ENCODE measurements around the gene TANC1. TPM values are rescaled to one million over a fixed set of nuclear protein-coding genes. Genes with fewer than 3 reads are reported as not detected.

Gene TANC1
- total and polyA plus RNA-seq, 11 donors = 26.6 to 91.1 (median 68.8) TPM

DNA sequence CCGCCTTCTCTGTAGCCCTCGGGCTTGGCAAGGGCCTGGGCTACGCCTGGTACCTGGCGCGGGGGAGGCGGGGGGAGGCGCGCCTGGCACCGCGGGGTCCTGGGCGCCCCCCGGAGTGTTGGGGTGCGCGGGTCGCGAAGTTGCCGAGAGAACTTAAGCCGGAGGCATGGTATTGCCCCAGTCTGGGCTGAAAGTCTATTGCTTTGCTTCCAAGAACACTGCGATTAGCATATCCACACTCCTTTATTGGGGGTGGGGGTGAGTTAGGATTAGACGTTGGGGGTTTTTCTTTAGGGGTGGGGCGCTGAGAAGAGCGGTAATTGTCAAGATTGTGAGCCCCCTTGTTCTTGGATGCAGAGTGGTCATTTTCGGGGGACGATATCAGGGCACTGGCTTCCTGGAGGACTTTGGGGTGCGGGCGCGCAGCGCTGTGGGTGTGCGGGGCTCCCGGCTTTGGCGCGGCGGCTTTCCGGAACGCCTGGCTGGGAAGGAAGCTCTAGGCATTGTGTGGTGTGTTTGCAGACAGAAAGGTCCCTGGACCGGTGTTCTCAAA is 798 bp downstream of the TANC1 start:
- 0 to 1% (median 1%) methylated on average over 16 to 36 of the region's 36 CpGs for WGBS, 4 donors
- H3K27ac ChIP-seq = peak overlapping the region; percentile 90 to 97 (median 94)
- no peaks in the 10 kb centered on the region for H3K9me3 ChIP-seq
- ATAC-seq (peak in 2 of 4 donors; percentile 14), DNase-seq (no peak)
- H3K4me3 ChIP-seq = peak overlapping the region; percentile 64 to 93 (median 86)
- H3K4me1 ChIP-seq = peaks cover 0 to 70% (median 39%) of the 10 kb centered on the region in 12 donors
- H3K27me3 ChIP-seq = peaks cover 0 to 12% (median 0%) of the 10 kb centered on the region in 9 donors
- TF ChIP-seq, protein P1, sequence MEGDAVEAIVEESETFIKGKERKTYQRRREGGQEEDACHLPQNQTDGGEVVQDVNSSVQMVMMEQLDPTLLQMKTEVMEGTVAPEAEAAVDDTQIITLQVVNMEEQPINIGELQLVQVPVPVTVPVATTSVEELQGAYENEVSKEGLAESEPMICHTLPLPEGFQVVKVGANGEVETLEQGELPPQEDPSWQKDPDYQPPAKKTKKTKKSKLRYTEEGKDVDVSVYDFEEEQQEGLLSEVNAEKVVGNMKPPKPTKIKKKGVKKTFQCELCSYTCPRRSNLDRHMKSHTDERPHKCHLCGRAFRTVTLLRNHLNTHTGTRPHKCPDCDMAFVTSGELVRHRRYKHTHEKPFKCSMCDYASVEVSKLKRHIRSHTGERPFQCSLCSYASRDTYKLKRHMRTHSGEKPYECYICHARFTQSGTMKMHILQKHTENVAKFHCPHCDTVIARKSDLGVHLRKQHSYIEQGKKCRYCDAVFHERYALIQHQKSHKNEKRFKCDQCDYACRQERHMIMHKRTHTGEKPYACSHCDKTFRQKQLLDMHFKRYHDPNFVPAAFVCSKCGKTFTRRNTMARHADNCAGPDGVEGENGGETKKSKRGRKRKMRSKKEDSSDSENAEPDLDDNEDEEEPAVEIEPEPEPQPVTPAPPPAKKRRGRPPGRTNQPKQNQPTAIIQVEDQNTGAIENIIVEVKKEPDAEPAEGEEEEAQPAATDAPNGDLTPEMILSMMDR (IDR thresholded peaks at IDR 0.05) = no peak
- no peak for TF ChIP-seq POLR2A (IDR thresholded peaks at IDR 0.05)
- intact Hi-C loops (cut with DNase I) = loop anchor here (2.0 to 10.0 kb wide), 8 partner anchors 43 to 150 kb away; no protein-coding TSS in a partner anchor
- H3K36me3 ChIP-seq = no peaks in the 10 kb centered on the region

GRCh38 chr2:158969715-158970240 is 1.3 kb downstream of the TANC1 start:
- ATAC-seq (peak; percentile 15 to 47 (median 28)), DNase-seq (peak; percentile 53 to 73 (median 59))
- Histone ChIP-seq H3K9me3 (no peaks in the 10 kb centered on the region), H3K27ac (peak overlapping the region; percentile 90 to 97 (median 94)), H3K4me1 (peaks cover 0 to 71% (median 39%) of the 10 kb centered on the region in 12 donors), H3K27me3 (peaks cover 0 to 12% (median 0%) of the 10 kb centered on the region in 9 donors), H3K4me3 (peak overlapping the region; percentile 64 to 93 (median 86)), H3K36me3 (no peaks in the 10 kb centered on the region)
- 0 to 2% (median 1%) methylated on average over 17 to 25 of the region's 25 CpGs for WGBS, 4 donors
- intact Hi-C loops (cut with DNase I) = loop anchor here (2.0 to 10.0 kb wide), 8 partner anchors 43 to 149 kb away; no protein-coding TSS in a partner anchor
- TF ChIP-seq POLR2A (IDR thresholded peaks at IDR 0.05) = no peak
- TF ChIP-seq, protein P1 (IDR thresholded peaks at IDR 0.05) = no peak

GRCh38 chr2:158970241-158970751 is 1.9 kb downstream of the TANC1 start:
- H3K27ac ChIP-seq = peak overlapping the region; percentile 90 to 97 (median 94)
- H3K27me3 ChIP-seq = peaks cover 0 to 12% (median 0%) of the 10 kb centered on the region in 9 donors
- intact Hi-C loops (cut with DNase I) = loop anchor here in 2 of 10 donors (5.0 kb wide), 2 partner anchors 42 to 62 kb away; no protein-coding TSS in a partner anchor
- H3K36me3 ChIP-seq = no peaks in the 10 kb centered on the region
- WGBS, 4 donors = 11 to 13% (median 12%) methylated on average over 3 of the region's 3 CpGs
- H3K4me3 ChIP-seq = peak overlapping the region; percentile 64 to 93 (median 86)
- ATAC-seq (no peak), DNase-seq (no peak)
- H3K4me1 ChIP-seq = peaks cover 0 to 67% (median 40%) of the 10 kb centered on the region in 12 donors
- TF ChIP-seq, protein P1 (IDR thresholded peaks at IDR 0.05) = no peak
- no peaks in the 10 kb centered on the region for H3K9me3 ChIP-seq
